SIG-M5 treated with dmso at 0.1 percent for 504 hours (cell line): ENCODE data around the gene HECA.
"Not testable (repeated sequence)": the region's sequence is repeated elsewhere in the genome, so short reads cannot be mapped to it uniquely, and the experiment has no call there.

Experiments
- DNase-seq: peaks from one replicate; lab custom pipeline; 2025; ENCODE audit not compliant: unreplicated experiment; lab: John Stamatoyannopoulos, UW

Gene HECA

GRCh38 chr6:139135578-139136545, 982 bp downstream of the HECA start:
- DNase-seq: peak; percentile 25

DNA sequence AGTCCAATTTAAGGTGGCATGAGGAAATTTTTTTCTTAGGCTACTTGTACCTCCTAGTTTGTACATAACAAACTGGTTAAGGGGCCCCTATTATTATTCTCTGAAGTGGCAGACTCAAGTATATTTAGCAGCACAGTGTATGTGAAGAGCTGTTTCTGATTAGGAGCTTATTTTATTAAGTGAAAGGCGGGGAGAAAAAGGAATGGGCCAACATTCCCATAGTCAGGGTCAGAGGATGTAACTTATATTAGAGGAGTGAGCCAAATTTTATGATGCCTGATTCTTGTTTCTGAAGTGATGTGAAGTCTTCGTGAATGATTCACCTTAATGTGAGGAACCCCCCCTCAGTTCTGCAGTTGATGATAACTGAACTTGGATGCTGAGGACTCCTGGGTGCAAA, 2.8 kb downstream of the HECA start:
- no peak for DNase-seq

DNA sequence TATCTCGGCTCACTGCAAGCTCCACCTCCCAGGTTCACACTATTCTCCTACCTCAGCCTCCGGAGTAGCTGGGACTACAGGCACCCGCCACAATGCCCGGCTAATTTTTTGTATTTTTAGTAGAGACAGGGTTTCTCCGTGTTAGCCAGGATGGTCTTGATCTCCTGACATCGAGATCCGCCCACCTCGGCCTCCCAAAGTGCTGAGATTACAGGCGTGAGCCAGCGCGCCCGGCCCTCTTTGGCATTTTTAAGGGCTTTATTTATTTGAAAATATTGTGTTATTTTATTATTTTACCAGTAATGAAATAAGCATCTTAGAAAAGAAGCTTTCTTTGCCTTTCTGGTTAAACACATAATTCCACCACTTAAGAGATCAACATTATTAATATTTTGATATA, 6.0 kb downstream of the HECA start:
- not testable (repeated sequence) for DNase-seq

- no peak for DNase-seq
Observed at GRCh38 chr6:139142262-139142661, 7.4 kb downstream of the HECA start.

GRCh38 chr6:139143111-139143510, 8.2 kb downstream of the HECA start:
- DNase-seq: no peak

GRCh38 chr6:139144490-139145085, 9.7 kb downstream of the HECA start:
- no peak for DNase-seq

DNA sequence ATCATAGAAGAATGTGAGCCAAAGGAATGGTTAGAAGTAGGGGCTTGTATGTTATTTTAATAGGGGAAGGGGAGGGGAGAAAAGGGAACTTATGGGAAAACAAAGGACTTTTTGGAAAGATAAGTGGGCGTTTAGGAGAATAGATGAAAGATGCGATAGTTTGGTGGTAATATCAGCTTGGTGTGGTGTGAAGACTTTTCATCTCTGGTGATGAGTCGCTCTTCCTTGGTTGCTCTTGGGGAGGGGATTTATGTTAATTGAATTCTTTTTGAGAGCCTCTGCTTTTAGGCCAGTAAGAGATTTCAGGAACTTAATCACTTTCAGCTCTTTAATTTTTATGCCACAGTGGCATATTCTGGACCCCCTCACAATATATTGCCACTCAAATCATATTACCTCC, 10.8 kb downstream of the HECA start:
- DNase-seq: no peak

GRCh38 chr6:139146317-139146726, 11.4 kb downstream of the HECA start:
- DNase-seq: no peak

DNA sequence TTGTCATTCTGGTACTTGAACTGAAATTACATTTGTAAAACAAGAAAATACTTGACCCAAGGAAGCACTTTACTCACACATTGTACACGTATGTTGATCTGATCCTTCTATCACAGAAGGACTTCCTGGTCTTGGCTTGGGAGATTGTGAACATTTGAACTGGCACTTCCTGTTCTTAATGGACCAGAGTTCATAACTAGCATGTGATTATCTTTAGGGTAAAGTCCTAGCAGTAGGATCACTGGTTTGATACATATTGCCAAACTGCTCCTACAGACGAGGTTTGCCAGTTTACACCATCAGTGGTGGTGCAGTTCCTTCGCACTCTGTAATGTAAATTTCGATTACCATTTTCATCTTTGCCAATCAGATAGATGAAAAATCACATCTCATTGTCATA, 12.7 kb downstream of the HECA start:
- DNase-seq: no peak

GRCh38 chr6:139148557-139149235, 13.8 kb downstream of the HECA start:
- DNase-seq: no peak

GRCh38 chr6:139149383-139149782, 14.5 kb downstream of the HECA start:
- DNase-seq: no peak

GRCh38 chr6:139150920-139151319, 16.0 kb downstream of the HECA start:
- no peak for DNase-seq

DNA sequence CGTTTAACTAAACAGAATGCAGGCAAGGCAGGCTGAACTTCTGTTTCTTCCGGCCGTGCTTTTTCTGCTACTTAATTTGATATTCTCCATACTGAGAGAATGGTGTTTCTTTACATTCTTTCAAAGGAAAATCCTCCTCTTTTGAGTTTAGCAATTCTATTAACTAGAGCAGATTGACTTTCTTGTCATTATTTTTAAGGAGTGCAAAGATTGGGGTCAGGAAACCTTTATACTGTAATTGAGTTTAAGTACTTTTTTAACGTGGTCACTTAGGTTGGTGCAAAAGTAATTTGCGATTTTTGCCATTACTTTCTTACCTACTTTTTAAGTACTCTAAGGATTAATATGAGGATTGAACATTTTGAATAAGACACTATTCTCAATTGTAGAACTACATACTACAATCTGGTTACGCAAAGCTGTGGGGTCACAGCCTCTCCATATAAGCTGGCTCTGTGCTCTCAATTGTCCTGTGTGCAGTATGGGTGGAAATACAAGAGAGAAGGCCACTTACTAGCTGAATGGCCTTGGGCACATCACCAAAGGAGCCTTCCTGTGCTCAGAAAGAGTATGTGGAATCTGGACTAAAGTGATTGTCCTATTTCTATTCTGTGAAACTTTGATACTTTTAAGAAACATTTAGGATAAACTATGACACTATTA, 16.7 kb downstream of the HECA start:
- no peak for DNase-seq

DNA sequence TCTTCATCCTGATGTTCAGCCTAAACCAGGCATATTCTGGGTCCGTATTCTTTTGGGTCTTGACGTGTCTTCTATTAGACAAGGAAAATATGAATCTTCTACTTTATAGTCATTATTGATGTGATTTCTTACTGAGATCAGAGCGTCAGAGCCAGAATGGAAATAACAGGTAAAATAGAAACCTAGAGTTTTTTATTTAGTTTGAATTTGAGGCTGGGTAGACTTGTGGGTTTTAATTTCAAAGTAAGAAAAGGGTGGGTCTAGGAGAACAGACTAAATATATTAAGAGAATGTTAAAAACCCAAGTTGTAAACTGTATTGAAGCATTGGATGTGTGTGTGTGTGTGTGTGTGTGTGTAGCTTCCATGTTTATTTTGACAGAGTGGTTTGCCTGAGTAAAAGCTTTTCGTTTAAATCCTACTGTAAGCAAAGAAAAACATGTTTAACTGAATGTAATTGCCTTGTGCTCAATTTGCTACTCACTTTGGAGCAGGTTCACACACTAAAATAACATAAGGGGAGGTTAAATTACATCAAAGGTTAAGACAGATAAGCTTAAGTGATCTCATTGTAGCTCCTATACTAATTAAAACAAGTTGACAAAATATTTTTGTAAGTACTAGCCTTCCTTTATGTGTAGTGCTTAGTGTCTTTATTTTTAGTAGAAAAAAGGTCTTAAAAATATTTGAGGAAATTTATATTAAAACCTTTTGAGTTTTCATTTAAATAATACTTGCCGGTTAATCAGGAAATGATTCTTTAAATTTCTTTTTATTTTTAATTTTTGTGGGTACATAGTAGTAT, 17.4 kb downstream of the HECA start:
- DNase-seq: no peak

- DNase-seq: no peak
Observed at GRCh38 chr6:139152892-139153271, 18.0 kb downstream of the HECA start.

DNA sequence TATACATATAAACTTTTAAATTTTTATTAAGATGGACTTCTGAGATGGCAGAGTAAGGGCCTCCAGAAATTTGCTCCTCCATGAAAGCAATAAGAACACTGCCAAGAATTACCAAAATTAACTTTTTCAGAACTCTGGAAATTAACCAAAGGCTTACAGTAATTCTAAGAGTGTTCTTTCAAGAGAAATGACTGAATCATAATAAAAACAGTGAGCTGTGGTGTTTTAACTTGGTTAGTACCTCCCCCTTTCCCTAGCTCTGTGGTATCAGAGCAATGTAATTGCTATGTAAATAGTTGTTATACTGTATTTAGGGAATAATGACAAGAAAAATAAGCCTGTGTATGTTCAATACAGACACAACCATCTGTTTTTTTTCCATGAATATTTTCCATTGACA, 19.0 kb downstream of the HECA start:
- no peak for DNase-seq

- DNase-seq: no peak
Observed at GRCh38 chr6:139154881-139155547, 20.1 kb downstream of the HECA start.

DNA sequence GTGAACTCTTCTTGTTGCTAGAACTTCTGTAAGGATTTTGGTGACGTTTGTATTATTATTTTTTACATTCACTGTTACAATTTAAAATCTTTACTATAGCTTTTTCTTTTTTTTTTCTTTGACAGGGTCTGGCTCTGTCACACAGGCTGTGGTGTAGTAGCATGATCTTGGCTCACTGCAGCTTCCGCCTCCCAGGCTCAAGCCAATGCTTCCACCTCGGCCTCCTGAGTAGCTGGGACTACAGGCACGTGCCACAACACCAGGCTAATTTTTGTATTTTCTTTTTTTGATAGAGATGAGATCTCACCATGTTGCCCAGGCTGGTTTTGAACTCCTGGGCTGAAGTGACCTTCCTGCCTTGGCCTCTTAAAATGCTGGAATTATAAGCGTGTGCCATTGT, 21.2 kb downstream of the HECA start:
- DNase-seq: no peak

DNA sequence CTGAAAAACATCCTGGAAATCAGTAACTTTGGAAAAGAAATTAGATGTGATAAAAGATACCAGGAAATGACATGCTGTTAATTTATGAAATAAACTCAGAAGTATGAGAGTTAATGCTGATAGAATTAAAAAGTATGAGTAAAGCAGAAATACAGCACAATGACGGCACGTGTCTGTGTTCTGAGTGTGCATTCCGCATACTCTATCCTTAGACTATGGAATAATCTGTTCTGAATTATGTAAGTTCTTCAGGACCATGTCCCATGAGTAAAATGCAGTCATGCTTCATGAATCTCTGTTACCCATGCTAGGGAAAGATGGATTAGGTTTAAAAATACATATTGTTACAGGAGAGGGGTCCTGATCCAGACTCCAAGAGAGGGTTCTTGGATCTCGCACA, 21.7 kb downstream of the HECA start:
- no peak for DNase-seq

GRCh38 chr6:139157086-139157485, 22.2 kb downstream of the HECA start:
- not testable (repeated sequence) for DNase-seq
